NCI-H1694 treated with DMSO at 0.1 percent for 48 hours (cell line): ENCODE results near the gene TWIST2.

Source experiments
- DNase-seq: peaks from one replicate; lab custom pipeline; 2025; lab: John Stamatoyannopoulos, UW

The TWIST2 gene

DNA sequence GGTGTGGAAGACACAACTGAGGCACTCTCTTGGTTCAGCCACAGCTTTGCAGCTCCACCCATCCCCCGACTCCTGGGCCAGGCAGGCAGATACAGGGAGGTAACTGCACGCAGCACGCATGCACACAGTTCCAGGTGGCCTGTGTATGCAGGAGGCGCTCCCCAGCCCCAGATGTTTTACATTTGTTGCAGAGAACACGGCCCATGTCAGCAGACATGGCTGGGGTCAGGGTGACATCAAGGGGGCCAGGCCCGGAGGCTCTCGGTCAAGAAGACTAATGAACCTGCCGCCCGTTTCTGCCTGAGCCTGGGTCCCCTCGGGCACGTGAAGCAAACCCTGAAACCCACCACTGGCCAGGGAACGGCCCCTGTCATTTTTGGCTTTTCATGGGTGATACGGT lies 57.3 kb downstream of the TWIST2 start:
- DNase-seq, result no peak

DNA sequence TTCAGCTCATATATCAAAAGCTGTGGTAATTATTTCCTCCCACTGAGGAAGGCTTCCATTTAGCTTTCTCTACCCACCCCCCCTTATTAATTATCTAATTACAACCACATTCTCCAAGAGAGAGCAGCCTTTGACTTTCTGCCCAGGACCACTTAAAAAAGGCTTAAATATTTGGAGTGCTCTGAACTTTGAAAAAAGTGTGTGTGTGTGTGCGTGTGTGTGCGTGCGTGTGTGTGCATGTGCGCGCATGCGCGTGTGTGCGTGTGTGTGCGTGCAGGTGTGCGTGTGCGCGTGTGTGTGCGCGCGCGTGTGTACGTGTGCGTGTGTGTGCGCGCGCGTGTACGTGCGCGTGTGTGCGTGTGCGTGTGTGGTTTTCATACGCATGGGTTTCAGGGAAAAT lies 57.8 kb downstream of the TWIST2 start:
- DNase-seq, result no peak

- no peak for DNase-seq
Measured at GRCh38 chr2:238906254-238906935, 58.5 kb downstream of the TWIST2 start.

- DNase-seq, result no peak
Measured at GRCh38 chr2:238906936-238907716, 59.2 kb downstream of the TWIST2 start.

- no peak for DNase-seq
Measured at GRCh38 chr2:238907717-238908173, 59.9 kb downstream of the TWIST2 start.

GRCh38 chr2:238908960-238909951 lies 61.4 kb downstream of the TWIST2 start:
- no peak for DNase-seq

GRCh38 chr2:238910751-238911351 lies 63.0 kb downstream of the TWIST2 start:
- no peak for DNase-seq

DNA sequence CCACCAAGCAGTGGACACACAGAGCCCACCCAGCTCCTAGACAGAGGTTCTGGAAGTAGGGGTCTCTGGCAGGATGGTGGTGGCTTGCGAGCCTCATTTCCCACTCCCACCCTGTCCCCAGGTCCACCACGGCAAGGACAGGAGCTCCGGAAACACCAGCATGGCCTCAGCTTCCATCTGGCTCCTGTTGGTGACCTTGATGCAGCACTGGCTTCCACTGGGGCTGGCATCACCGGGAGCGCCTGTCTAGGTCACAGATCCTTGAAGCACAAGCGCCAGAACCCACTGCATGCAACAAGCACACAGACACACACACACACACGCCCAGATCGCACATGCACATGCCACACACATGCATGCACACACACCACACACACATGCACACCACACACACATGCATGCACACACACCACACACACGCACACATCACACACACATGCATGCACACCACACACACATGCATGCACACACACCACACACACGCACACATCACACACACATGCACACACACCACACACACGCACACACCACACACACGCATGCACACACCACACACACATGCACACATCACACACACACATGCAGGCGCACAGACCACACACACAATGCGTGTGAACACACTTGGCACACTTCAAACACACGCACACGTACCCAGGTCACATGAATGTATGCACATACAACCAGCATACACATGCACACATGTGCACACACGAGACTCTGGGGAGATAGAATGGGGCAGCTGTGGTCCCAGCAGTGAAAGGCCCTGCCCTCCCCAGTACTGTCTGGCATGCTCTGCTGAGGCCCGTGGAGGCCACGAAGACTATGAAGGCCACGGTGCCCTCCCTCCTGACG lies 63.7 kb downstream of the TWIST2 start:
- DNase-seq, result no peak

- no peak for DNase-seq
Measured at GRCh38 chr2:238912228-238912915, 64.5 kb downstream of the TWIST2 start.

GRCh38 chr2:238912916-238913875 lies 65.3 kb downstream of the TWIST2 start:
- no peak for DNase-seq

GRCh38 chr2:238913931-238914647 lies 66.2 kb downstream of the TWIST2 start:
- DNase-seq, result no peak

DNA sequence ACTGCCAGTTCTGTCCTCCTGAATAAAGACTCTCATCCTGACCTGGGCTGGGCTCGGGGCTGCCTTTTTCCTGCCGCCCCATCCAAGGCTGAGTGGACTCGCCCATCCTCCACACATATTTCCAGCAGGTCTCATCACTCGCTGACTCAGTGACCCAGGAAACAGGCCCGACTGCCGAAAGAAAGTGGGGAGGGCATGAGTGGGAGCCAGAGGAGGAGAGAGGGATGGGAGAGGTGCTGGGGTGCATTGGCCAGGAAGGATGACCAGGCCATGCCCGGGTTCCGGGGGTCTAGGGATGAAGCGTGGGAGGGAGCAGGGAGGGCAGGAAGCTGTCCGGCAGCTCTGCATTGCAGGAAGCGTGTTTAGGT lies 66.7 kb downstream of the TWIST2 start:
- no peak for DNase-seq

DNA sequence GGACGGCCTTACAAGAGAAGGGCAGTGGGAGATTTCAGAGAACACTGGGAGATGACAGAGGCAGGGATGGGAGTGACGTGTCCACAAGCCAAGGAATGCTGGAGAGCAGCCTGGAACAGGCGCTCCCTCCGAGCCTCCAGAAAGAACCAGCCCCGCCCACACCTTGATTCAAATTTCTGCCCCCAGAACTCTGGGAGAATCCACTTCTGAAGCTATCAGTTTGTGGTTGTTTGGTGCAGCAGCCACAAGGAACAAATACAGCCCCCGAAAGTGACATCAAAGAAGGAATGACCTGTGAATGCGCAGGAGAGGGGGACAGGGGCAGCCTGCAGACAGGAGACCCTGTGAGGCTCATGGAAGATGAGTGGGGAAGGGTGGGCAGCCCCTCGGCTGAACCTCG lies 67.3 kb downstream of the TWIST2 start:
- DNase-seq, result no peak

DNA sequence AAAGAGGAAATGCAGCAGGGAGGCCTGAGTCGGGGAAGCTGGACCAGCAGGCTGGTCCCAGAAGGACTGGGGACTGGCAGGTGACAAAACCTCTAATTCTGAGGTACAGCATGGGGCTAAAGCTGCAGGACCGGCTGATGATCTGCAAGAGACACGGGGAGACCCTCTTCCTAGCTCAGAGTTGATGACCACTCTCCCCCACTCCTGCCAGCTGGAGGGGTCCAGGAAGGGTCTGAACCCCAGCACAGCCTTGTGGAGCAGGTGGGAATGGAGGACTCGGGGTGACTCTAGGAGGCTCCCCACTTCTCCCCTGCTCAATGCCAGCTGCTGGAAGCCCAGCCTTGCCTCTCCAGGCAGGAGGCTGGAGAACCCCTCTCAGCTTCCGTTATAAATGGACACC lies 67.7 kb downstream of the TWIST2 start:
- DNase-seq, result no peak

GRCh38 chr2:238916176-238916874 lies 68.4 kb downstream of the TWIST2 start:
- DNase-seq, result no peak

GRCh38 chr2:238916875-238917590 lies 69.1 kb downstream of the TWIST2 start:
- DNase-seq, result no peak

DNA sequence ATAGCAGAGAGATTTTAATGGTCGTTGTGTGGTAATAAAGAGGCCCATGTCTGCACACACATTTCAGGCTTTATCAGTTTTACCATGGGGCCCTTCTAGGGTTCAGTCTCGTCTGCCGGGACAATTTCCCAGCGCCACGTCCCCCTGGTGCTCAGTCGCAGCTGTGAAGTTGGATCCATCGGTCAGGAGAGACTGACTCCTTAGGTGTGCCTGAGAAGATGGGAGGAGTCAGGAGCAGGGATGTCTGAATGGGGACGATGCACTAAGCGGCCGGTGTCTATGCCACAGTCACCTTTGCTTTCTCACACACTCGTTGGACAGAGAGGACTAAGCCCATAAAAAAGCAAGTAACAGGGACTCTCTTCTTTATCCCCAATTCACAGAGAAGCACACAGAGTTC lies 71.4 kb downstream of the TWIST2 start:
- no peak for DNase-seq
